D721Med (cell line): ENCODE measurements around the gene BRINP3.

Source experiments
- DNase-seq: peaks from one replicate; pipeline ENCODE4 v3.0.0; 2011; ENCODE audit warnings: low spot score; ENCODE audit not compliant: insufficient read length
- FAIRE-seq: peaks from 2 replicates; lab custom pipeline; 2011; peaks lifted over from hg19 to GRCh38; lab: Jason Lieb, UNC
- TF ChIP-seq, protein P1 (sequence below): IDR thresholded peaks from 2 replicates; pipeline ENCODE4 v1.5.1; 2012; ENCODE audit warnings: mild to moderate bottlenecking, control low read depth; ENCODE audit not compliant: insufficient read depth; ENCODE audit errors: missing control alignments

Gene BRINP3

DNA sequence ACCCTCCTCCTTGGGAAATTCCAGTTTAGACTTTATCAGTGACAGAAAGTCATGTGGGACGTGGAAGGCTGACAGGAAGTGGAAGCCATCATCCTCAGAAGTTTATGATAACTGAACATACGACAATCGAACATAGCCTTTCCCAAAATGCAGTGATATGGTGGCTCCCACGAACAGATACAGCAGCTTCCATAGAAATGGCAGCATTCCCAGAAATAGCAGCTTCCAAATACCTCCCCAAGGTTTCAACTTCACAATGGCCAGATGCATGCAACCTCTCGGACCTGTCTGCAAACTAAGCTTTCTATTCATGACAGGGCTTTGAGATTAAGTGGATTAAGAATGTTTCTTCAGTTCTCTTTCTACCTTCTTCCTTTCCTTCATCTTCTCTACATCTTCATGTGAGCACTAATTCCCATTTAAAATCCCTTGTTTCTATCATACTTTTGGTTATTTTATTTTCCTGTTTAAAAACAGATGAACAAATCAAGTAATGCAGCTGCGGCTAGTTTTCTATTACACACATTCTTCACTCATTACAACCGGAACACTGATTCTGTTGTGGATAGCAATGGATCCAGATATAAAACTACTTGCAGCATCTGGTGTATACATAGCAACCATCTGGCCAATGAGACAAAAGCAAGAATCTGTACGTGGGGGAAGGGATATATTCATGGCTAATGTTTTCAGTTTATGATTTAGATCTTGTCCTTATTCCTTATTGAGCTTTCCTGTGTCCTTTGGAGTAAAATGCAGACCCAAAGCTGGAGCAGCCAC is 304.8 kb downstream of the BRINP3 start:
- TF ChIP-seq, protein P1, sequence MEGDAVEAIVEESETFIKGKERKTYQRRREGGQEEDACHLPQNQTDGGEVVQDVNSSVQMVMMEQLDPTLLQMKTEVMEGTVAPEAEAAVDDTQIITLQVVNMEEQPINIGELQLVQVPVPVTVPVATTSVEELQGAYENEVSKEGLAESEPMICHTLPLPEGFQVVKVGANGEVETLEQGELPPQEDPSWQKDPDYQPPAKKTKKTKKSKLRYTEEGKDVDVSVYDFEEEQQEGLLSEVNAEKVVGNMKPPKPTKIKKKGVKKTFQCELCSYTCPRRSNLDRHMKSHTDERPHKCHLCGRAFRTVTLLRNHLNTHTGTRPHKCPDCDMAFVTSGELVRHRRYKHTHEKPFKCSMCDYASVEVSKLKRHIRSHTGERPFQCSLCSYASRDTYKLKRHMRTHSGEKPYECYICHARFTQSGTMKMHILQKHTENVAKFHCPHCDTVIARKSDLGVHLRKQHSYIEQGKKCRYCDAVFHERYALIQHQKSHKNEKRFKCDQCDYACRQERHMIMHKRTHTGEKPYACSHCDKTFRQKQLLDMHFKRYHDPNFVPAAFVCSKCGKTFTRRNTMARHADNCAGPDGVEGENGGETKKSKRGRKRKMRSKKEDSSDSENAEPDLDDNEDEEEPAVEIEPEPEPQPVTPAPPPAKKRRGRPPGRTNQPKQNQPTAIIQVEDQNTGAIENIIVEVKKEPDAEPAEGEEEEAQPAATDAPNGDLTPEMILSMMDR, result no peak
- FAIRE-seq, result peak; percentile 90
- no peak for DNase-seq

GRCh38 chr1:190170321-190170720 is 307.3 kb downstream of the BRINP3 start:
- FAIRE-seq (no peak), DNase-seq (no peak)
- TF ChIP-seq, protein P1, result no peak

DNA sequence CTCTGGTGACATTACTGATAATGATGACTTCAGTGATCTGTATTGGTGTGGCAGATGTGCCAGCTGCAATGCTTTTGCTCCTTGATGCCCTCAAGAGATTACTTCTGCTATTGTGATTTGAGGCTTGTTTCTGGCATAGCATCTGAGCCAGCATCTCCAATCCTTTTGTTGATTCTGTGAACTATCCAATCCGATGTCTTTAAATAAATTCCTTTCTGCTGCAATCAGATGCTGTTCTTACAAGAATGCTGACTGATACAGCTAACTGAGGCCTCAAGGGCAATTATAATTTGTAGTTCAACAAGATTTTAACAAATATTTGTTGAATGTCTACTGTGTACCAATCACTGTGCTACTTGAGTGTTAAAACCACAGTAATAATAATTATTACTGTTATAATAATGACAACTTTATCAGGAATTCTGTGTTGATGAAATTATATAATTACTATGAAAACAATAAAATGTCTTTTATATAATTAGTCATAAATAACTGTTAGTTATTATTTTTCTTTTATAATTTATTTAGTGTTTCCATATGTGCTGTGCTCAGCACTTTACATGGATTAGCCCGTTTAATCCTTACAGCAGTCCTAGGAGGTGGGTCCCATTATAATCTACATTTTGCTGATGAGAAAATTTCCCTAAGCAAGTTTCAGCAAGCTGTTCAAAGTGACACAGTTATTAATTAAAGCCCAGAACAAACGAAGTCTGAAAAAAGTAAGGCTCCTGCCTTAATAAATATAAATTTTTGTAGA is 308.2 kb downstream of the BRINP3 start:
- no peak for DNase-seq
- TF ChIP-seq, protein P1, result no peak
- peak; percentile 97 for FAIRE-seq

- TF ChIP-seq, protein P1, result no peak
- DNase-seq (no peak), FAIRE-seq (no peak)
Measured at GRCh38 chr1:190168893-190169280, 308.8 kb downstream of the BRINP3 start.

DNA sequence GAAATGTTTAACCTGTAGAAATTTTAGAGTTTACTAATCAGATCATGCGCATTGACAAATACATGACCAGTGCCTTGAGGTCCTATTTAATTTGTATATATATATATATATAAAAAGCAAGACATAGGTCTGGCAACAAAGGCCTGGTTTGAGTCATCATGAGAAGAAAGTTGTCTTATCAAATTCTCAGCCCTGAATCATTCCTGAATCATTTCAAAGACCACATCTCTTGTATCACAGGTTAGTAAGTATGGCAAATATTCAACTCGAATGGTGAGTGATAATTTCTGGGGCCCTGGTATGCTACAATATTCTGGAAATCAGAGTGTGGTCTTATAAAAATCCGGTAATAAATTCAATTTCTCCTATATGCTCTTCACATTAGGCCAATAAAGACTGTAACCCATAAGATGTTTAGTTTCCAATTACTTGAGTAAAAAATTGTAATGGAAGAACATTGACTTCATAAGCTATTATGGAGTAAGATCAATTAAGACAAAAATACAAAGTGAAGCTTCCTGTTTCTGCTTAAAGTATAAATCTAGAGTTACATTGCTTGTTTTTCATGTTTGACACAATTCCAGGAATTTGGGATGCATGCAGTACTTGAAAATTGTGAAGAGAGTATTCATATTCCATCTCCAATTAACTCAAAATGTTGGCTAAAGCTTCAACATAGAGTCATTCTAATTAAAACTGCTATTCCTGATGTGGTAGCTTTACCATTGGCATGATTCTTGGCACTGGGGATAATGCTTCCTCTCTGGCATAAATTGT is 309.4 kb downstream of the BRINP3 start:
- TF ChIP-seq, protein P1, result no peak
- DNase-seq (no peak), FAIRE-seq (no peak)

DNA sequence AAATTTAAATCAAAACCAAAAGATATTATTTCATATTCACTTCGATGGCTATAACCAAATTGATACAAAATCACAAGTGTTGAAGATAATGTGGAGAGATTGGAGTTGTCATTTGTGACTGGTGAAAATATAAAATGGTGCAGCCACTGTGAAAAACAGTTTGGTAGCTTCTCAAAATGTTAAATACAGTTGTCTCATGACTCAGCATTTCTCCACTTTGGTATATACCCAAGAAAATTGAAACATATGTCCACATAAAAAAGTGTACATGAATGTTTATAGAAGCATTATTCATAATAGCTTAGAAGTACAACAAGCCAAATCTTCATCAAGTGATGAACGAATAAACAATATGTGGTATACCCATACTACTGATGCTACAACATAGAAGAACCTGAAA is 318.5 kb downstream of the BRINP3 start:
- no peak for DNase-seq
- peak; percentile 87 for FAIRE-seq
- TF ChIP-seq, protein P1, result no peak
